SK-N-SH treated with all-trans-retinoic acid at 6 μM for 48 hours (cell line): ENCODE measurements around the gene GTF2F1.
A peak's percentile ranks its signal among the peaks of the same experiment; 100 is the strongest.

Source experiments
- ATAC-seq: fragments of 200-7000 bp; cut with Tn5 transposase; 3 replicates; pipeline ENCODE4 v1.9.1; 2020; ENCODE audit warnings: mild to moderate bottlenecking, moderate library complexity
- ARNTL ChIP-seq: fragments of 450-650 bp; formaldehyde crosslinking; IDR thresholded peaks from 2 replicates; pipeline ENCODE4 v1.5.0; 2020; ENCODE audit warnings: low read depth, mild to moderate bottlenecking, moderate library complexity, borderline replicate concordance
- CREB5 ChIP-seq: fragments of 250-450 bp; sonication (Bioruptor Pico); IDR thresholded peaks from 2 replicates; pipeline ENCODE4 v1.5.1; 2020; ENCODE audit warnings: low read depth, mild to moderate bottlenecking, moderate library complexity
- CSDC2 ChIP-seq: fragments of 250-450 bp; sonication (Bioruptor Pico); IDR thresholded peaks from 2 replicates; pipeline ENCODE4 v1.5.0; 2020; ENCODE audit warnings: mild to moderate bottlenecking, moderate library complexity
- CSRNP3 ChIP-seq: fragments of 250-450 bp; sonication (Bioruptor Pico); IDR thresholded peaks from 2 replicates; pipeline ENCODE4 v1.5.1; 2021; ENCODE audit warnings: mild to moderate bottlenecking, moderate library complexity
- ESRRG ChIP-seq: fragments of 250-450 bp; sonication (Bioruptor Pico); IDR thresholded peaks from 2 replicates; pipeline ENCODE4 v1.6.1; 2021; ENCODE audit warnings: mild to moderate bottlenecking
- GLIS3 ChIP-seq: fragments of 250-450 bp; sonication (Bioruptor Pico); IDR thresholded peaks from 2 replicates; pipeline ENCODE4 v1.5.0; 2020; ENCODE audit warnings: mild to moderate bottlenecking, moderate library complexity
- OSR1 ChIP-seq: fragments of 250-450 bp; sonication (Bioruptor Pico); IDR thresholded peaks from 2 replicates; pipeline ENCODE4 v1.8.0; 2022; ENCODE audit warnings: moderate library complexity, mild to moderate bottlenecking, inconsistent platforms
- PATZ1 ChIP-seq: fragments of 250-450 bp; sonication (Bioruptor Pico); IDR thresholded peaks from 2 replicates; pipeline ENCODE4 v1.8.0; 2020; ENCODE audit warnings: mild to moderate bottlenecking, moderate library complexity, borderline replicate concordance
- POU6F1 ChIP-seq: fragments of 250-450 bp; sonication (Bioruptor Pico); IDR thresholded peaks from 2 replicates; pipeline ENCODE4 v1.8.0; 2021; ENCODE audit warnings: low read depth, mild to moderate bottlenecking, moderate library complexity, borderline replicate concordance
- RARB ChIP-seq: fragments of 250-450 bp; sonication (Bioruptor Pico); IDR thresholded peaks from 2 replicates; pipeline ENCODE4 v1.8.0; 2021; ENCODE audit warnings: mild to moderate bottlenecking, moderate library complexity
- TOX ChIP-seq: fragments of 250-450 bp; sonication (Bioruptor Pico); IDR thresholded peaks from 2 replicates; pipeline ENCODE4 v1.8.0; 2021; ENCODE audit warnings: mild to moderate bottlenecking, moderate library complexity, borderline replicate concordance
- TSHZ2 ChIP-seq: fragments of 250-450 bp; sonication (Bioruptor Pico); IDR thresholded peaks from 2 replicates; pipeline ENCODE4 v1.5.0; 2020; ENCODE audit warnings: mild to moderate bottlenecking, moderate library complexity
- ZC3H10 ChIP-seq: fragments of 250-450 bp; sonication (Bioruptor Pico); IDR thresholded peaks from 2 replicates; pipeline ENCODE4 v1.5.1; 2021; ENCODE audit warnings: mild to moderate bottlenecking, moderate library complexity
- ZFP3 ChIP-seq: fragments of 250-450 bp; sonication (Bioruptor Pico); IDR thresholded peaks from 2 replicates; pipeline ENCODE4 v1.5.0; 2020; ENCODE audit warnings: mild to moderate bottlenecking, moderate library complexity
- ZFP30 ChIP-seq: fragments of 450-650 bp; formaldehyde crosslinking; IDR thresholded peaks from 2 replicates; pipeline ENCODE4 v1.5.0; 2022; ENCODE audit warnings: mild to moderate bottlenecking, moderate library complexity
- ZNF70 ChIP-seq: fragments of 450-650 bp; formaldehyde crosslinking; IDR thresholded peaks from 2 replicates; pipeline ENCODE4 v1.5.0; 2020; ENCODE audit warnings: mild to moderate bottlenecking, moderate library complexity
- ZNF8 ChIP-seq: fragments of 450-650 bp; formaldehyde crosslinking; IDR thresholded peaks from 2 replicates; pipeline ENCODE4 v1.5.0; 2020; ENCODE audit warnings: mild to moderate bottlenecking, moderate library complexity

Gene GTF2F1

GRCh38 chr19:6387372-6387771, 5.6 kb downstream of the GTF2F1 start (continued):
- no peak for TF ChIP-seq PATZ1 (CRISPR knock-in tag)

- no peak for ATAC-seq
- TF ChIP-seq ZFP3 (CRISPR knock-in tag) (no peak), ZNF70 (no peak)
- TF ChIP-seq, all 23 proteins: peak for 0
These were observed 8.6 kb downstream of the GTF2F1 start for GRCh38 chr19:6384381-6384780.

- no peak for ATAC-seq
These were observed 9.8 kb downstream of the GTF2F1 start for GRCh38 chr19:6383188-6383587.

GRCh38 chr19:6381030-6381750, 11.8 kb downstream of the GTF2F1 start:
- TF ChIP-seq RARB (CRISPR knock-in tag) (no peak), CSRNP3 (CRISPR knock-in tag) (no peak)
- ATAC-seq, result no peak

More at GRCh38 chr19:6383188-6383587, 9.8 kb downstream of the GTF2F1 start:
- TF ChIP-seq GLIS3 (CRISPR knock-in tag) (no peak), ZC3H10 (CRISPR knock-in tag) (no peak), TOX (no peak), CREB5 (CRISPR knock-in tag) (no peak), ZNF8 (CRISPR knock-in tag) (no peak), TSHZ2 (CRISPR knock-in tag) (no peak)

GRCh38 chr19:6379744-6380143, 13.2 kb downstream of the GTF2F1 start:
- no peak for ATAC-seq
- TF ChIP-seq TSHZ2 (CRISPR knock-in tag), result no peak
- TF ChIP-seq ZFP30 (CRISPR knock-in tag), result 0 out of 2 replicates have a peak, but pooled peaks have one; percentile 57

GRCh38 chr19:6378486-6378885, 14.5 kb downstream of the GTF2F1 start:
- ATAC-seq, result no peak
- TF ChIP-seq CSDC2 (CRISPR knock-in tag), result no peak
- no peak for TF ChIP-seq POU6F1
- TF ChIP-seq ZNF70, result no peak
- TF ChIP-seq ARNTL (CRISPR knock-in tag), result no peak
- no peak for TF ChIP-seq ESRRG (CRISPR knock-in tag)
- TF ChIP-seq OSR1 (CRISPR knock-in tag), result no peak
- TF ChIP-seq RARB (CRISPR knock-in tag), result no peak
- TF ChIP-seq ZFP30 (CRISPR knock-in tag), result no peak
- TF ChIP-seq PATZ1 (CRISPR knock-in tag), result no peak
- TF ChIP-seq GLIS3 (CRISPR knock-in tag), result no peak
- TF ChIP-seq TOX, result no peak
- TF ChIP-seq ZNF8 (CRISPR knock-in tag), result no peak
